SU-DHL-6 (cell line): Measurements from ENCODE around the gene DPP10.

Source experiments
- H2AFZ ChIP-seq: fragments of 200-600 bp; sonication (generic); 2 replicates; pipeline ENCODE4 v1.6.1; 2014; ENCODE audit warnings: low read depth, mild to moderate bottlenecking, moderate library complexity, mixed read lengths, antibody characterized with exemption, low read length; ENCODE audit not compliant: severe bottlenecking
- H3F3A ChIP-seq: fragments of 200-600 bp; shearing (Covaris generic); 2 replicates; pipeline ENCODE4 v1.6.0; 2016; ENCODE audit warnings: antibody characterized with exemption, mild to moderate bottlenecking; ENCODE audit not compliant: insufficient read depth
- H3K27ac ChIP-seq: fragments of 200-600 bp; sonication (generic); 2 replicates; pipeline ENCODE4 v1.5.1; 2016; ENCODE audit warnings: low read depth, mild to moderate bottlenecking, low read length, moderate library complexity, mixed read lengths
- H3K27me3 ChIP-seq: fragments of 200-600 bp; sonication (generic), shearing (Covaris generic); 2 replicates; pipeline ENCODE4 v1.6.0; 2014; ENCODE audit warnings: mild to moderate bottlenecking, low read length
- H3K36me3 ChIP-seq: fragments of 200-600 bp; sonication (generic); 2 replicates; pipeline ENCODE4 v1.6.1; 2014; ENCODE audit warnings: mild to moderate bottlenecking, low read length, mixed read lengths
- H3K4me2 ChIP-seq: fragments of 300-600, 200-600 bp; shearing (Covaris generic), sonication (generic); 2 replicates; pipeline ENCODE4 v1.6.0; 2014; ENCODE audit warnings: low read length, low read depth, mild to moderate bottlenecking; ENCODE audit not compliant: poor library complexity, severe bottlenecking
- H3K4me3 ChIP-seq: fragments of 200-600 bp; sonication (generic); 2 replicates; pipeline ENCODE4 v1.5.1; 2014; ENCODE audit warnings: antibody characterized with exemption, low read length, mild to moderate bottlenecking, mixed read lengths; ENCODE audit not compliant: insufficient read depth, poor library complexity, severe bottlenecking
- H3K79me2 ChIP-seq: fragments of 200-600 bp; sonication (generic); 2 replicates; pipeline ENCODE4 v1.6.1; 2014; ENCODE audit warnings: mild to moderate bottlenecking, low read length, moderate library complexity; ENCODE audit not compliant: insufficient read depth
- H3K9ac ChIP-seq: fragments of 200-600 bp; sonication (generic); 2 replicates; pipeline ENCODE4 v1.7.0; 2014; ENCODE audit warnings: mild to moderate bottlenecking, low read length
- H3K9me2 ChIP-seq: fragments of 200-600 bp; sonication (generic); replicated peaks from 2 replicates; pipeline ENCODE4 v1.6.1; 2014; ENCODE audit warnings: low read length; ENCODE audit not compliant: insufficient read depth
- H3K9me3 ChIP-seq: fragments of 200-600 bp; sonication (generic); 2 replicates; pipeline ENCODE4 v1.6.1; 2014; ENCODE audit warnings: low read length, mixed read lengths; ENCODE audit not compliant: insufficient read depth
- H4K20me1 ChIP-seq: fragments of 200-600 bp; sonication (generic); 2 replicates; pipeline ENCODE4 v1.6.1; 2014; ENCODE audit warnings: low read depth, mild to moderate bottlenecking, antibody characterized with exemption, low read length, moderate library complexity, mixed read lengths
- EZH2phosphoT487 ChIP-seq: fragments of 200-600 bp; sonication (generic), shearing (Covaris generic); conservative IDR thresholded peaks from 2 replicates; pipeline ENCODE4 v1.6.1; 2018; ENCODE audit warnings: mild to moderate bottlenecking, antibody characterized with exemption, low read length, moderate library complexity, mixed read lengths
- TF ChIP-seq, protein P1 (sequence below): fragments of 200-600 bp; sonication (generic); IDR thresholded peaks from one replicate; pipeline ENCODE4 v1.5.1; 2017; ENCODE audit warnings: antibody characterized with exemption, mild to moderate bottlenecking, low read length, moderate library complexity; ENCODE audit not compliant: insufficient read depth, poor library complexity, severe bottlenecking

Gene DPP10

GRCh38 chr2:115483666-115484065 lies 1041.2 kb downstream of the DPP10 start:
- Histone ChIP-seq H4K20me1 (no peaks in the 10 kb centered on the region), H3K9me2 (no peaks in the 10 kb centered on the region), H3K4me2 (no peak overlapping the region), H3K36me3 (no peaks in the 10 kb centered on the region), H3K27ac (no peak overlapping the region), H2AFZ (no peak overlapping the region), H3K9me3 (no peaks in the 10 kb centered on the region), H3K27me3 (no peaks in the 10 kb centered on the region), H3K4me3 (no peak overlapping the region), H3F3A (no peaks in the 10 kb centered on the region), H3K79me2 (no peaks in the 10 kb centered on the region), H3K9ac (no peak overlapping the region)
- TF ChIP-seq, protein P1, sequence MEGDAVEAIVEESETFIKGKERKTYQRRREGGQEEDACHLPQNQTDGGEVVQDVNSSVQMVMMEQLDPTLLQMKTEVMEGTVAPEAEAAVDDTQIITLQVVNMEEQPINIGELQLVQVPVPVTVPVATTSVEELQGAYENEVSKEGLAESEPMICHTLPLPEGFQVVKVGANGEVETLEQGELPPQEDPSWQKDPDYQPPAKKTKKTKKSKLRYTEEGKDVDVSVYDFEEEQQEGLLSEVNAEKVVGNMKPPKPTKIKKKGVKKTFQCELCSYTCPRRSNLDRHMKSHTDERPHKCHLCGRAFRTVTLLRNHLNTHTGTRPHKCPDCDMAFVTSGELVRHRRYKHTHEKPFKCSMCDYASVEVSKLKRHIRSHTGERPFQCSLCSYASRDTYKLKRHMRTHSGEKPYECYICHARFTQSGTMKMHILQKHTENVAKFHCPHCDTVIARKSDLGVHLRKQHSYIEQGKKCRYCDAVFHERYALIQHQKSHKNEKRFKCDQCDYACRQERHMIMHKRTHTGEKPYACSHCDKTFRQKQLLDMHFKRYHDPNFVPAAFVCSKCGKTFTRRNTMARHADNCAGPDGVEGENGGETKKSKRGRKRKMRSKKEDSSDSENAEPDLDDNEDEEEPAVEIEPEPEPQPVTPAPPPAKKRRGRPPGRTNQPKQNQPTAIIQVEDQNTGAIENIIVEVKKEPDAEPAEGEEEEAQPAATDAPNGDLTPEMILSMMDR, result no peak
- TF ChIP-seq EZH2phosphoT487, result no peak

DNA sequence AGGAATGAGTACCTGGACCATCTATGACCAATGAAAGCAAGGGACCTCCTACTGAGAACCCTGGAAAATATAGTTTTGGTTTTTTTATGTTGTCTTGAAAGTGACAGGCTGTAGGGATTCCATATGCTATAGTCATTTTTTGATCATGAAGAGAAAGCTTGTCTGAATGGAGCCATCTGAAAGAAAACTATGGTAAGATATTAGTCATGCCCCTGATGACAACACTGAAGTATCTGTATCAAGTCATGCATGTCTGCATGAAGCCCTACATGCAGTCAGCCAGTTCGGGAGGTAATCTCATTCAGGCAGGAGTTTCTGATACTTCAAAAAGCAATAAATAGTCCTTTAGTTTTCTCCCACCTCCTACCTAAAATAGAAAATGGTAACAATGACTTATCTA lies 1042.0 kb downstream of the DPP10 start:
- no peaks in the 10 kb centered on the region for H4K20me1 ChIP-seq
- no peak overlapping the region for H2AFZ ChIP-seq
- no peak overlapping the region for H3K4me3 ChIP-seq
- no peak overlapping the region for H3K4me2 ChIP-seq
- H3K27me3 ChIP-seq, result no peaks in the 10 kb centered on the region
- no peaks in the 10 kb centered on the region for H3K79me2 ChIP-seq
- no peaks in the 10 kb centered on the region for H3K9me2 ChIP-seq
- no peaks in the 10 kb centered on the region for H3K9me3 ChIP-seq
- no peak for TF ChIP-seq EZH2phosphoT487
- TF ChIP-seq, protein P1, result no peak
- no peaks in the 10 kb centered on the region for H3K36me3 ChIP-seq
- no peak overlapping the region for H3K27ac ChIP-seq
- no peaks in the 10 kb centered on the region for H3F3A ChIP-seq
- H3K9ac ChIP-seq, result no peak overlapping the region

DNA sequence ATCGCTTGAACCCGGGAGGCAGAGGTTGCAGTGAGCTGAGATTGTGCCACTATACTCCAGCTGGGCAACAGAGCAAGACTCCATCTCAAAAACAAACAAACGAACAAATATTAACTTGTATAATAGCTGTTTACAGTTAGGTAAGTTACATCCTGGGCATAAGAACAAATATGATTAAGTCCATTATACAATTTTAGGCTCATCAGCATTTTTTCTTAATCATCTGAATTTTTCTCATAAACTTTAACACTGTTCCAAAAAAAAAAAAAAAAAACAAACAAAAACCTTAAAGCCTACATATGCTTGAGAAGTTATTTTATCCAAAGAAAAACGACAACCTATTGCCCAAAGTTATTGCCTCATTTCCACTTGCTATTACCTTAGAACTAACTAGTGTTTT lies 1042.5 kb downstream of the DPP10 start:
- no peak overlapping the region for H3K9ac ChIP-seq
- H3K27me3 ChIP-seq, result no peaks in the 10 kb centered on the region
- no peaks in the 10 kb centered on the region for H3K9me3 ChIP-seq
- H3K79me2 ChIP-seq, result no peaks in the 10 kb centered on the region
- H4K20me1 ChIP-seq, result no peaks in the 10 kb centered on the region
- H3K36me3 ChIP-seq, result no peaks in the 10 kb centered on the region
- no peak for TF ChIP-seq EZH2phosphoT487
- TF ChIP-seq, protein P1, result no peak
- H3K4me3 ChIP-seq, result no peak overlapping the region
- H3K27ac ChIP-seq, result no peak overlapping the region
- H3K9me2 ChIP-seq, result no peaks in the 10 kb centered on the region
- no peaks in the 10 kb centered on the region for H3F3A ChIP-seq
- H3K4me2 ChIP-seq, result no peak overlapping the region
- H2AFZ ChIP-seq, result no peak overlapping the region
